A549 (cell line): Measurements from ENCODE around the gene CTSH. TPM values are rescaled to one million over a fixed set of nuclear protein-coding genes. Genes with fewer than 3 reads are reported as not detected.

Experiments
- ATAC-seq, 2 experiments: fragments of 200-7000 bp in 1 of 2; fragments of >200 bp in 1 of 2; cut with Nextera tagmentation in 1 of 2; cut with Tn5 transposase in 1 of 2; 3 replicates each; pipeline versions ENCODE4 v1.8.0 to v1.9.1; 2018 to 2020; ENCODE audit warnings: mild to moderate bottlenecking in 1 of 2, moderate library complexity in 1 of 2
- CTCF ChIA-PET: fragments of 300-600 bp; sonication (Branson Sonifier 250); formaldehyde crosslinking; extraction: SDS; loops from one replicate; lab custom pipeline; 2021; ENCODE audit warnings: antibody characterized with exemption, inconsistent platforms; lab: Yijun Ruan, JAX
- POLR2A ChIA-PET: fragments of 350-600 bp; formaldehyde crosslinking; extraction: SDS; loops from one replicate; lab custom pipeline; 2021; ENCODE audit warnings: antibody characterized with exemption, inconsistent platforms; lab: Yijun Ruan, JAX
- DNase-seq, 2 experiments: peaks; one replicate each; pipeline versions ENCODE4 v3.0.0 to v3.0.0-alpha.2; 2011 to 2016; ENCODE audit warnings: low read depth in 1 of 2, low spot score in 1 of 2
- FAIRE-seq: peaks from 2 replicates; lab custom pipeline; 2011; peaks lifted over from hg19 to GRCh38; lab: Jason Lieb, UNC
- H3K27ac ChIP-seq, 2 experiments: fragments of >200 bp; sonication (Bioruptor Twin); formaldehyde crosslinking; 3 replicates each; pipeline ENCODE4 v1.5.1; 2016 to 2017
- H3K4me1 ChIP-seq: fragments of >200 bp; sonication (Bioruptor Twin); formaldehyde crosslinking; 3 replicates; pipeline ENCODE4 v1.6.1; 2016
- H3K4me2 ChIP-seq: fragments of >200 bp; sonication (Bioruptor Twin); formaldehyde crosslinking; 3 replicates; pipeline ENCODE4 v1.6.1; 2016
- H3K4me3 ChIP-seq: fragments of >200 bp; sonication (Bioruptor Twin); formaldehyde crosslinking; 3 replicates; pipeline ENCODE4 v1.5.1; 2016
- H3K9me3 ChIP-seq: fragments of >200 bp; sonication (Bioruptor Twin); formaldehyde crosslinking; 3 replicates; pipeline ENCODE4 v1.6.1; 2016
- CBX2 ChIP-seq: fragments of 200-600 bp; sonication (generic); IDR thresholded peaks from 2 replicates; pipeline ENCODE4 v1.6.1; 2016; ENCODE audit warnings: low read depth, mild to moderate bottlenecking, borderline replicate concordance
- CBX8 ChIP-seq: fragments of 200-600 bp; sonication (generic); IDR thresholded peaks from 2 replicates; pipeline ENCODE4 v1.6.1; 2016
- CHD2 ChIP-seq: fragments of 150-350 bp; IDR thresholded peaks from 2 replicates; pipeline ENCODE4 v1.6.1; 2014; ENCODE audit warnings: low read length; ENCODE audit not compliant: partially characterized antibody
- CHD4 ChIP-seq: fragments of 200-600 bp; sonication (generic); IDR thresholded peaks from 2 replicates; pipeline ENCODE4 v1.6.1; 2016; ENCODE audit warnings: antibody characterized with exemption, mild to moderate bottlenecking, borderline replicate concordance
- EP300 ChIP-seq, 2 experiments: fragments of >200 bp; sonication (Bioruptor Twin); formaldehyde crosslinking; IDR thresholded peaks; 2 replicates in 1 of 2; 3 replicates in 1 of 2; pipeline ENCODE4 v1.6.1; 2016 to 2017
- ESRRA ChIP-seq: fragments of 150-350 bp; IDR thresholded peaks from 2 replicates; pipeline ENCODE4 v1.6.1; 2014; ENCODE audit warnings: mild to moderate bottlenecking, low read length, borderline replicate concordance
- FOSL2 ChIP-seq, 2 experiments: fragments of 450-650 bp in 1 of 2; fragments of >200 bp in 1 of 2; sonication (Bioruptor Twin) in 1 of 2; formaldehyde crosslinking; IDR thresholded peaks; 2 replicates each; pipeline versions ENCODE4 v1.5.0 to v1.6.1; 2016 to 2020; ENCODE audit warnings: mild to moderate bottlenecking in 1 of 2, moderate library complexity in 1 of 2
- GATA3 ChIP-seq: IDR thresholded peaks from 2 replicates; pipeline ENCODE4 v1.6.1; 2012; ENCODE audit warnings: borderline replicate concordance
- HDAC2 ChIP-seq: fragments of 200-600 bp; sonication (generic); IDR thresholded peaks from 2 replicates; pipeline ENCODE4 v1.6.1; 2016
- HOXA7 ChIP-seq: fragments of 250-450 bp; sonication (Bioruptor Pico); IDR thresholded peaks from 2 replicates; pipeline ENCODE4 v1.5.0; 2020; ENCODE audit warnings: mild to moderate bottlenecking, moderate library complexity
- JUNB ChIP-seq: fragments of >200 bp; sonication (Bioruptor Twin); formaldehyde crosslinking; IDR thresholded peaks from 2 replicates; pipeline ENCODE4 v1.6.1; 2016
- KDM5A ChIP-seq: fragments of 200-600 bp; sonication (generic); IDR thresholded peaks from 2 replicates; pipeline ENCODE4 v1.6.1; 2016; ENCODE audit warnings: antibody characterized with exemption, mild to moderate bottlenecking
- MAFK ChIP-seq: fragments of 450-650 bp; IDR thresholded peaks from 2 replicates; pipeline ENCODE4 v1.6.1; 2014; ENCODE audit not compliant: partially characterized antibody
- MYC ChIP-seq: IDR thresholded peaks from 2 replicates; pipeline ENCODE4 v1.6.1; 2012; ENCODE audit warnings: mild to moderate bottlenecking, inconsistent platforms, low read length, improper control_type of control experiment, borderline replicate concordance
- NR3C1 ChIP-seq: fragments of >200 bp; sonication (Bioruptor Twin); formaldehyde crosslinking; IDR thresholded peaks from 3 replicates; pipeline ENCODE4 v1.6.1; 2017
- POLR2A ChIP-seq: IDR thresholded peaks from 2 replicates; pipeline ENCODE4 v1.6.1; 2012; ENCODE audit warnings: mild to moderate bottlenecking, low read length
- SMC3 ChIP-seq: fragments of >200 bp; sonication (Bioruptor Twin); formaldehyde crosslinking; IDR thresholded peaks from 3 replicates; pipeline ENCODE4 v1.6.1; 2018; ENCODE audit warnings: inconsistent platforms
- SREBF2 ChIP-seq: fragments of 450-650 bp; IDR thresholded peaks from 2 replicates; pipeline ENCODE4 v1.6.1; 2014; ENCODE audit warnings: mild to moderate bottlenecking, moderate library complexity
- ZNF302 ChIP-seq: fragments of 250-450 bp; sonication (Bioruptor Pico); IDR thresholded peaks from 2 replicates; pipeline ENCODE4 v1.9.0; 2021; ENCODE audit warnings: inconsistent platforms, mild to moderate bottlenecking, moderate library complexity
- ZSCAN20 ChIP-seq: fragments of 250-450 bp; sonication (Bioruptor Pico); IDR thresholded peaks from 2 replicates; pipeline ENCODE4 v1.8.0; 2022; ENCODE audit warnings: mild to moderate bottlenecking, moderate library complexity
- WGBS: methylation state at CpG from one replicate; pipeline ENCODE4 v1.1.6; 2017; ENCODE audit errors: missing lambda C conversion rate; 5-methylcytosine and 5-hydroxymethylcytosine counted together
- polyA plus RNA-seq, 4 experiments: library from polyadenylated mRNA; depleted of rRNA in 3 of 4; stranded (reverse); fragments of >200 nt; fragmentation: RNase III in 1 of 4; extraction: RNeasy Plus Mini Kit Qiagen cat#74134 plus additional on column Dnase treatment in 1 of 4; gene quantifications; 2 replicates in 3 of 4; 3 replicates in 1 of 4; pipeline ENCODE4 v1.2.3, GENCODE V29; 2011 to 2017
- TF ChIP-seq, protein P1 (sequence below): fragments of >200 bp; sonication (Bioruptor Twin); formaldehyde crosslinking; IDR thresholded peaks from 2 replicates; pipeline ENCODE4 v1.6.1; 2016
- TF ChIP-seq, protein P2 (sequence below): fragments of 450-650 bp; IDR thresholded peaks from 2 replicates; pipeline ENCODE4 v1.6.1; 2014; ENCODE audit warnings: antibody characterized with exemption

The CTSH gene
- polyA plus RNA-seq, 2 of the 4 experiments (the other 2 are of a cell fraction) = 25.2 to 33.3 TPM

DNA sequence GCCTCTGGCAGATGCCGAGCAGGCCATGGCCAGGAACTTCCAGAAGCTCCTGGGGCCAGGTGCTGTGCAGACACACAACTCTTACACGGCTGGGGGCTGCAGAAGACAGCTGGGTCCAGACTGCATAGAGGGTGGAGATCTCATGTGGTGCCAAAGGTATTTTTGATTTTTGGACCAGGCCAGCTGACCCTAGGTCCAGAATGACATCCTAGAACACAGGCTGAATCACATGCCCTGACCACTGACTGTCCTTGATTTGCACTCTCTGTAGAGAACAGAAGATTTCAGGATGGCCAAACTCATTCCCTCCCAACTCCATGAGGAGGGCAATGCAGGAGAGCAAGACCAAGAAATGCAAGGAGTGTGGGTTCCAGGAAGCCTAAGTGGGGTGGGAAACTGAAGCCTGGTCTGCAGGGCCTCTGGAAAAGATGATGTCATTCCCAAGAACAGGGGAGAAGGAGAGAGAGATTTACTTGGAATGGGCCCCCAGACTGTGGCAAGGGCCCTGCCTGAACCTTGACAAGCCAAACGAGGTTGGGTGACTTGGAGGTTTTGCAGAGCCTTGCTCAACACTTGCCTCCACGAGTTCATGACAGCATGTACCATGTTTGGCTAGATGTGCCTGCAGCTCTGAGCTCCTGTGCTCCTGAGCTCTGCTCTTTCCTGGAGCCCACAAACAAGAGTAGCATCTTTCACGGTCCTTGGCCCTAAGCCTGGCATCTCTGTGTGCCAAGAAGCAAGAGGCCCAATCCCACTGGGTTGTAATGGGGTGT, 38.5 kb upstream of the CTSH start:
- TF ChIP-seq MYC (no peak), NR3C1 (no peak), HDAC2 (no peak), FOSL2 (IDR thresholded peaks at IDR 0.05) (no peak), FOSL2 (CRISPR knock-in tag; IDR thresholded peaks at IDR 0.05) (no peak), JUNB (no peak), EP300 (IDR thresholded peaks at IDR 0.05) (no peak), HOXA7 (CRISPR knock-in tag) (no peak), SREBF2 (no peak), CHD2 (no peak), CBX2 (no peak), MAFK (no peak), ZSCAN20 (CRISPR knock-in tag) (no peak), GATA3 (no peak), KDM5A (no peak)
- TF ChIP-seq, protein P1, sequence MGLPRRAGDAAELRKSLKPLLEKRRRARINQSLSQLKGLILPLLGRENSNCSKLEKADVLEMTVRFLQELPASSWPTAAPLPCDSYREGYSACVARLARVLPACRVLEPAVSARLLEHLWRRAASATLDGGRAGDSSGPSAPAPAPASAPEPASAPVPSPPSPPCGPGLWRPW = no peak
- TF ChIP-seq, protein P2, sequence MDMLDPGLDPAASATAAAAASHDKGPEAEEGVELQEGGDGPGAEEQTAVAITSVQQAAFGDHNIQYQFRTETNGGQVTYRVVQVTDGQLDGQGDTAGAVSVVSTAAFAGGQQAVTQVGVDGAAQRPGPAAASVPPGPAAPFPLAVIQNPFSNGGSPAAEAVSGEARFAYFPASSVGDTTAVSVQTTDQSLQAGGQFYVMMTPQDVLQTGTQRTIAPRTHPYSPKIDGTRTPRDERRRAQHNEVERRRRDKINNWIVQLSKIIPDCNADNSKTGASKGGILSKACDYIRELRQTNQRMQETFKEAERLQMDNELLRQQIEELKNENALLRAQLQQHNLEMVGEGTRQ = no peak
- ChIA-PET CTCF (interaction anchor here (0.6 to 11.0 kb wide), 4 partner anchors 16 to 75 kb away, joined by 3 to 128 read pairs (median 4); no protein-coding TSS in a partner anchor), POLR2A (no interaction called here)

DNA sequence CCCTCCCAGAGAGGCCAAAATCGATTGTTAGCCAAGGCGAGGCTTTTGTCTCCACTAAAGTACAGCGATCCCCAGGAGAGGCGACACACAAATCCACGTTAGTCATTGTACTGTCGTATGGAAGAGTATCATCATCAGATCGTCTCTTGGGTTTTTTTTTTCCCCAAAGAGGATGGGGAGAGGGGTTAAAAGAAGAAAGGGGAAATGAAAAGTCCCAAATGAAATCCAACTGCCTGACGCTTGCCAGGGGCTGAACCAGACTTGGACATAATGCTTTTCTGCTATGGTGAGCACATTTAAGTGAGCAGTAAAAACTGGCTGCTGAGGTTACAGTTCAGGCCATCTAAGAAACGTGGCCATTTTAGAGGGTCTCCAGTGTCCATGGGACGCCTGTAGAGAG, 37.9 kb upstream of the CTSH start:
- FAIRE-seq (no peak), DNase-seq (no peak)
- Histone ChIP-seq H3K27ac (no peak overlapping the region), H3K4me2 (no peak overlapping the region), H3K9me3 (no peaks in the 10 kb centered on the region)
- 64% methylated on average over 10 of the region's 10 CpGs for WGBS
- ChIA-PET CTCF (interaction anchor here (0.5 to 11.0 kb wide), 8 partner anchors 15 to 598 kb away, joined by 3 to 128 read pairs (median 4); no protein-coding TSS in a partner anchor), POLR2A (no interaction called here)
- TF ChIP-seq FOSL2 (IDR thresholded peaks at IDR 0.05) = no peak
- TF ChIP-seq FOSL2 (CRISPR knock-in tag; IDR thresholded peaks at IDR 0.05) = no peak
- no peak for TF ChIP-seq CHD4
- no peak for TF ChIP-seq CBX8
- TF ChIP-seq, protein P2 = no peak
- TF ChIP-seq ESRRA = no peak
- TF ChIP-seq SMC3 = no peak
- no peak for TF ChIP-seq MYC
- no peak for TF ChIP-seq ZSCAN20 (CRISPR knock-in tag)
- no peak for TF ChIP-seq POLR2A
- no peak for TF ChIP-seq ZNF302
- TF ChIP-seq, all 56 proteins: peak for 0
- Histone ChIP-seq H3K4me3 (no peak overlapping the region), H3K4me1 (peaks cover 5% of the 10 kb centered on the region; the same call in 2 of the 3 replicates)
- ATAC-seq = no peak

More for the DNA sequence above, 38.5 kb upstream of the CTSH start:
- no peak overlapping the region for H3K27ac ChIP-seq
- no peak for ATAC-seq
- FAIRE-seq = no peak
- WGBS = 42% methylated on average over 5 of the region's 5 CpGs
- H3K9me3 ChIP-seq = no peaks in the 10 kb centered on the region
- H3K4me3 ChIP-seq = no peak overlapping the region
- DNase-seq = no peak
- no peak overlapping the region for H3K4me2 ChIP-seq
- peaks cover 9% of the 10 kb centered on the region for H3K4me1 ChIP-seq
